K562 (cell line): ENCODE data around the gene ASS1. TPM values are rescaled to one million over a fixed set of nuclear protein-coding genes. Genes with fewer than 3 reads are reported as not detected.
A peak's percentile ranks its signal among the peaks of the same experiment; 100 is the strongest.

ENCODE experiments used
- CBFA2T3 ChIP-seq: fragments of 450-650 bp; IDR thresholded peaks from 2 replicates; pipeline ENCODE4 v1.6.1; 2017
- CCNT2 ChIP-seq: IDR thresholded peaks from 2 replicates; pipeline ENCODE4 v1.6.1; 2011; ENCODE audit warnings: borderline replicate concordance, low read depth, mild to moderate bottlenecking, moderate library complexity, mixed read lengths, low read length; ENCODE audit not compliant: insufficient read length; ENCODE audit errors: extremely low read depth
- CLOCK ChIP-seq: fragments of 250-450 bp; sonication (Bioruptor Pico); IDR thresholded peaks from 2 replicates; pipeline ENCODE4 v1.4.0; 2020; ENCODE audit warnings: mild to moderate bottlenecking, moderate library complexity, borderline replicate concordance
- CREM ChIP-seq: IDR thresholded peaks from 2 replicates; pipeline ENCODE4 v1.6.1; 2014; ENCODE audit warnings: antibody characterized with exemption, low read depth
- CTCF ChIP-seq, 3 experiments: IDR thresholded peaks in 2 of 3; conservative IDR thresholded peaks in 1 of 3; 2 replicates each; pipeline ENCODE4 v1.5.1; 2011 to 2012; ENCODE audit warnings: low read length in 3 of 3, mild to moderate bottlenecking in 3 of 3, control low read depth in 2 of 3, improper control_type of control experiment in 1 of 3, inconsistent platforms in 1 of 3, low read depth in 1 of 3, mixed read lengths in 1 of 3, moderate library complexity in 1 of 3; ENCODE audit not compliant: insufficient read depth in 2 of 3
- DDX20 ChIP-seq: fragments of 450-650 bp; IDR thresholded peaks from 2 replicates; pipeline ENCODE4 v1.6.1; 2016; ENCODE audit warnings: missing genetic modification characterization, low read depth, mild to moderate bottlenecking, missing compliant biosample characterization, moderate library complexity
- DIDO1 ChIP-seq: fragments of 450-650 bp; IDR thresholded peaks from 2 replicates; pipeline ENCODE4 v1.6.1; 2016; ENCODE audit warnings: low read depth, missing biosample characterization, missing genetic modification characterization
- GTF3C2 ChIP-seq: IDR thresholded peaks from 3 replicates; pipeline ENCODE4 v1.6.1; 2011; ENCODE audit warnings: borderline replicate concordance, mild to moderate bottlenecking, moderate library complexity; ENCODE audit not compliant: insufficient read length; ENCODE audit errors: extremely low read depth
- MBD2 ChIP-seq: sonication (generic); IDR thresholded peaks from 2 replicates; pipeline ENCODE4 v1.6.1; 2016; ENCODE audit warnings: low read depth, borderline replicate concordance
- MYC ChIP-seq, 2 experiments: fragments of 250-450 bp in 1 of 2; sonication (Bioruptor Pico) in 1 of 2; IDR thresholded peaks; 2 replicates each; pipeline versions ENCODE4 v1.5.1 to v1.6.1; 2012 to 2021; ENCODE audit warnings: low read depth in 2 of 2, borderline replicate concordance in 1 of 2, improper control_type of control experiment in 1 of 2, low read length in 1 of 2, mild to moderate bottlenecking in 1 of 2, moderate library complexity in 1 of 2
- TARDBP ChIP-seq: fragments of 450-650 bp; IDR thresholded peaks from 2 replicates; pipeline ENCODE4 v1.6.1; 2016
- ZNF3 ChIP-seq: fragments of 250-450 bp; sonication (Bioruptor Pico); IDR thresholded peaks from 2 replicates; pipeline ENCODE4 v1.5.0; 2021; ENCODE audit warnings: mild to moderate bottlenecking, moderate library complexity
- ZNF398 ChIP-seq: fragments of 250-450 bp; sonication (Bioruptor Pico); IDR thresholded peaks from 2 replicates; pipeline ENCODE4 v1.8.0; 2021; ENCODE audit warnings: moderate library complexity, mild to moderate bottlenecking, inconsistent platforms
- ZNF507 ChIP-seq: conservative IDR thresholded peaks from 2 replicates; pipeline ENCODE4 v1.6.1; 2017; ENCODE audit warnings: missing genetic modification characterization, missing compliant biosample characterization
- ZNF780A ChIP-seq: fragments of 250-450 bp; sonication (Bioruptor Pico); IDR thresholded peaks from 2 replicates; pipeline ENCODE4 v1.5.0; 2021; ENCODE audit warnings: mild to moderate bottlenecking
- ZZZ3 ChIP-seq: fragments of 450-650 bp; IDR thresholded peaks from 2 replicates; pipeline ENCODE4 v1.6.1; 2016; ENCODE audit warnings: antibody characterized with exemption, mild to moderate bottlenecking, moderate library complexity
- polyA plus RNA-seq, 8 experiments: library from polyadenylated mRNA; depleted of rRNA in 4 of 8; stranded (reverse) in 5 of 8; unstranded in 3 of 8; fragments of >200 nt; fragmentation: Nextera tagmentation in 2 of 8; fragmentation: Illumina TruSeq in 1 of 8; extraction: Ambion mirVana in 2 of 8; extraction: Trizol in 1 of 8; gene quantifications; 2 replicates each; pipeline versions ENCODE4 v1.2.1 to v1.2.3, GENCODE V29; 2011 to 2014; ENCODE audit warnings: inconsistent platforms in 1 of 8, missing spikeins in 1 of 8
- total RNA-seq, 7 experiments: library from RNA; depleted of rRNA in 6 of 7; stranded (reverse); fragments of >200 nt in 6 of 7; fragmentation: Illumina TruSeq in 2 of 7; extraction: Trizol in 2 of 7; gene quantifications; 2 replicates each; pipeline versions ENCODE4 v1.2.1 to v1.2.3, GENCODE V29; 2011 to 2021; ENCODE audit warnings: low replicate concordance in 1 of 7

The ASS1 gene
- total and polyA plus RNA-seq, 9 of the 15 experiments (the other 6 are each of a cell fraction or from before 2014, with no cell fraction given) = 1.5 to 5.7 (median 3.7) TPM

GRCh38 chr9:130537346-130538050, 92.7 kb downstream of the ASS1 start (continued):
- TF ChIP-seq ZZZ3 (no peak), MYC (IDR thresholded peaks at IDR 0.05; ENCODE audit: low read depth, low read length) (peak; percentile 94), MYC (CRISPR knock-in tag; IDR thresholded peaks at IDR 0.05; ENCODE audit: borderline replicate concordance, low read depth) (0 out of 2 replicates have a peak, but pooled peaks have one; percentile 30), DIDO1 (tag) (peak; percentile 69; the same call in 1 of the 2 replicates), ZNF507 (no peak), CREM (peak; percentile 89), ZNF3 (CRISPR knock-in tag) (no peak), MBD2 (peak; percentile 85), GTF3C2 (no peak), CLOCK (peak; percentile 82; the same call in 1 of the 2 replicates), DDX20 (no peak), ZNF398 (CRISPR knock-in tag) (no peak), TARDBP (peak; percentile 96), CBFA2T3 (peak; percentile 99), CTCF (IDR thresholded peaks at IDR 0.05 in 2 of 3, conservative IDR thresholded peaks at IDR 0.05 in 1 of 3; ENCODE audit: insufficient read depth in 2 of 3, low read depth in 1 of 3, low read length in 3 of 3) (no peak), CCNT2 (peak; percentile 99), ZNF780A (CRISPR knock-in tag) (no peak)
